RKO (cell line): ENCODE data around the gene BTBD9.
"Not testable (repeated sequence)": the region's sequence is repeated elsewhere in the genome, so short reads cannot be mapped to it uniquely, and the experiment has no call there.

ENCODE experiments used
- DNase-seq: peaks from one replicate; pipeline ENCODE4 v3.0.0-alpha.2; 2016; ENCODE audit warnings: low spot score

Gene BTBD9

DNA sequence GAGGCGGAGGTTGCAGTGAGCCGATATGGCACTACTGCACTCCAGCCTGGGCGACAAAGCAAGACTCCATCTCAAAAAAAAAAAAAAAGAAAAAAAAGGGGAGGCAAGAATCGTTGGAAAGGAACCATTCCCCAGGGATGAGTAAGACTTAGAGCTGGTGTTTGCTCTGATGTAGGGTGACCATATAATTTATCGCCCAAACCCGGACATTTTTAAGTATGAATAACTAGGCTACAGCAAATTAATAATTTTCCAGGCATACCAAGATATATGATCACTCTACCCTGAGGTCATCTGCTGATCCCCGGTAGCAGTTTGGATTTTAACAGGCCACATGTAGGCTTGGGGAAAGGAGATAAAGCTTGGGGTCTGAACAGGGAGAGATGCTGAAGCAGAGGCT lies 260.9 kb downstream of the BTBD9 start:
- peak; percentile 9 for DNase-seq

DNA sequence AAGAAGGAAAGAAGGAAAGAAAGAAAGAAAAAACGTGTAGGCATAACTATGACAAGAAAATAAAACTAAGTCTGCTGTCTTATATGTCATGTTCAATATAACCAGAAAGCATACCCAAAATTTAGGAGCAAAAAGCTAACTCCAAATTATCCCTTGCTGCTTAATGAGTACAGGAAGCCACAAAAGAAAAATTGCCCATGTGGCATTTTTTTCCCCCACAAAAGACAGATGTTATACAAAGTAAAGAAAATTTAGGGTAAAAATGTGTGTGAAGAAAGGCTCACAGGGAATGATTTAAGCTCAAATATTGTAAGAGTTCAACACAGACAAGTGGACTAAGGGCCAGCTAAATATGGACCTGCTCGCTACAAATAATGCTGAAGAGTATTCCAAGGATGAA lies 263.8 kb downstream of the BTBD9 start:
- no peak for DNase-seq

DNA sequence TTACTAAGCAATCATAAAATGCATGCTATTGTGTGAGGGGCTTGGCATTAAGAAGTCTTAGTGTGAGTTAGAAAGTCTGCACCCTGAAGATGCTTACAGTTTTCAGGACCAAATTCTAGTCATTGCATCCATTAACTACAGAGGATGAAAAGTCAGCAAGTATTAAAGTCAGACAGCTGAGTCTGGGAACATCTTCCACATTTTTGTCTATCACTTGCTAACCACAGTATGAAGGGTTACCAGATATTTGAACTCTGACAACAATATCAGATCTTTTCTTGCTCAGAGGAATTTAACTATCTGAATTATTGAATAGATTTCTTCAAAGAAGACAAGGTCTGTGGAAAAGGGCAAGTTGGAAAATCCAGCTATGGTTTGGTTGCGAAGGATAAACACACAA lies 264.4 kb downstream of the BTBD9 start:
- no peak for DNase-seq

DNA sequence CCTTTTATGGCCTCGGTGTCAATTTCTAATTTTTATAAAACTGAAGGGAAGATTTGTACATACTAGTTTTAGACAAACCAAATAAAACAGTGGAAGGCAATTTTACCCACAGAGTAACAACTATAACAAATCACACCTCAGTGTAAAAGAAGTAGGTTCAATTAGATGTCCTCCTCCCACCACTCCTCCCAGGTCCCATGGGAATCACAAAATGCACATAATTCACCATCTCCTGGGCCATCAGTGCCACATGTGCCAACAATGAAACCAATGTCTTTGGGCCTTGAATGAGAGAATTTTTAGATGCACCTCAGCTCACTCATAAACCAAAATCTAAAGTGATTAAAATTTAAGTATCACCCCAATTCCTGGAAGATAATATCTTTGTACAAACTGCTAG lies 267.8 kb downstream of the BTBD9 start:
- DNase-seq = no peak

DNA sequence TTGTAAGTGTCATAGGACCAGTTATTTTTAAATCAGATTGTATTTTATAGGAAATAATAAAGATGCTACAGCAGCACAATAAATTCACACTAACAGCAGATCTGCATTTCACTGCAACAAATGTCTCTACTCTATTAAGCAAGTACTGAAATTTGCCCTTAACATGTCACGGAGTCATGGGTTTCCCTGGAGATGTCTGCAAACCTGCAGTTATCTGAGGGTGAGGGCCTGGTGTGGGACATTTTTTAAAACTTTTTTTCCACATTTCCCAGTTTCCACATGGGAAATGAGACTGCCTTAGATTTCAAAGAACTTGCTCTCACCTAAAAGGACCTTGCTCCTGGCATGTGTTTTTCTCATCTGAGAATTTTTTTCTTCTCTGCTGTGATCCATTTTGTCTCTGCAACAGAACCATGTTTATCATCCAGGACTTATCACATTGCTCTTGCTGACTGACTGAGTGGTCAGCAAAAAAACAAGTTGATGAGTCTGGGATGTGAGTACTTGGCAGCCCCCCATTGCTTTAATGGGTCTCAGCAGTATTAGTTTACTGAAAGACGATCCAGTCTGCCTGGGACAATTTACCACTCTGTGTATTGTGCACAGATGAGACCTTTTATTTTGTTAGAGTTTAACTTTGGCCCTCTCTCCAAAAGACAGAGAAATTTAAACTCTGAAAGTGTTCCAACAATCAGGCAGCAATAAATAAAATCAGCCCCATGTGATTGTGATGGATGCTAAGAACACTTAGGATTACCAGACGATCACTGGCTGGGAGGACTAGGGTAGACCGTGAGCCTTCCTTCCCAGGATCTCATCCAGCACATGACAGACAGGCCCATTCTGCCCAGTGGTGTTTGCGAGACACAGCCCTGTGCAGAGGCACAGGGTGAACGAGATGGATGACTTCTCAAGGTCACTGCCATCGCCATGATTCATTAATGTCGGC lies 268.8 kb downstream of the BTBD9 start:
- DNase-seq = no peak

DNA sequence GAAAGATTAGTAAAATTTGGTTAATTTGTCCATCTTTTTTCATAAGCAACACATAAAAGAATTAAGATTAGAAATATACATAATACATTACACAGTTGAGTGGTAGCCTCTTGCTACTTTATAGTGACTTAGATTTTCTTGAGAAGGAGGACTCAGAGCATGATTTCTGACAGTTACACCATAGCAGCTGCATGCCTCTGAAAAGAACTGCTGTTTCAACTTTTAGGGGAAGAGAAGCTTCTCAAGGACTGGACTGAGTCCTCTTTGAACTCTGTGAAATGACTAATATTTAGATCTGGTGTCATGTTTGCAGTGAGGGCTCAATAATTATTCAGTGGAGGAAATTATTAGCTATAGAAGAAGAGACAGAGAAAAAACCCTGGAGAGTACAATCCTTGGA lies 272.5 kb downstream of the BTBD9 start:
- DNase-seq = no peak

DNA sequence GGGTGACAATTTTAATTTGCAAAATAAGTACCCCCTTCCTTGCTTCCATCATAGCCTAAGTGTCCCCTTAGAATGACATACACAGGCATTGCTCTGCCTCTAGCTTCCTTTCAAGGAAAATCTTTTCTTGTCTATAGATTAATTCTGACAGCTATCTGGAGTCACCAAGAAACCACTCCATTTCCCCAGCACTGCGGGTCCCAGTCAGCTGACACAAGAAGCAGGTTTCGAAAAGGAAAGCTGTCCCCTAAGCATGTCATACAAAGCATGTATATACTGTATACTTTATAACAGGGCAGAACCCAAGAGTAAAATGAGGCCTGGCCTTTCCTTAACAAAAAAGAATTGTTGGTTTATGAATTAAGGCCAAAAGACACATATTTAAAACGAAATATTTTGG lies 273.5 kb downstream of the BTBD9 start:
- DNase-seq = no peak

DNA sequence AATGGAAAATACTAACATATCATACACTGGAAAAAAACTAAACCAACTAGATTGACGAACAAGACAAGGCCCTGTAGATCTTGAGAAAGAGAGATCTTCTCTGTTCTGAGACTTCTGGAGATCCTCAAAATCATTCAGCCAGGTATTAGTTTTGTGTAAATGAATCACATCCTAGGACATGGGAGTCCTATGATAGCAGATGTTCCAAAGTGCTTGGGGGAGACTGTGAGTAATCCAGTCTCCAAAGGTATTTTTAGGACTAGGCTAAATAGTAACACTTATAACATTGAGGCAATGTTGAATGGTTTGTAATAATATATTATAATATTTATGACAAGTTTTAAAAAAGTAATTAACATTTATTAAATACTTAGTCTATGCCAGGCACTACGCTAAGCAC lies 275.0 kb downstream of the BTBD9 start:
- no peak for DNase-seq

DNA sequence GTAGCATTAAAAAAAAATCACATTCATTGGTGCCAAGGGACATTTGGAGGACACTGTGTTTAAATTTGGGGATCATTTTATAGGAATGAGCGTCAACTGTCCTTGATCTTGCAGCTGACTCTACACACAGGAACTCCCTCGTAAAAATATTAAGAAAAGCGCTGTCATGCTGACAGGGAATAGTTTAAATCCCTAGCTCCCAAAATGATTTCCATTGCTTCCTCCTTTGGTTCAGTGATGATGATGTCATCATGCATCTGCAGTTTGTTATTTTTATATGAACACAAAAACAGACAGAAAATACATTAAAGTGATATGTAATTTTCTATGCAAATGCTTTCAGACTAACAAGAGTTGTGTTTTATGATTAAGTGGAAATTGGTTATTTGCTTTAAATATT lies 275.6 kb downstream of the BTBD9 start:
- no peak for DNase-seq

DNA sequence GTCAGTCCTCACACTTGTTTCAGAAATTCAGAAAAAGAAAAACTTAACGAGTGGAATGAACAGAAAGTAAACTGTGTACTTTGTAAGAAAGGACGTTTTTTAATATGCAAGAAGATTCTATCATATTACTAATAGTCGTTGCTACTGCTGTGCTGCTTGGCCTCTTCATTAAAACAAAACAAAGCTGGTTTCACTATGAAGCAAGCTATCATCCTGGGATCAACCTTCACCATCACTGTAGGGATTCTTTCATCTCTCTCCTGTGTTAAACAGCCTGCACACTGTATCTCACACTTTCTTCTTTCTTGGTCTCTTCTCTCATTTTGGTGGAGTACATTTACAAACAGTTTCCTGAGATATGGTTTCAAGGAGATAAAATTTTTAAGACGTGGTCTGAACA lies 284.2 kb downstream of the BTBD9 start:
- no peak for DNase-seq

DNA sequence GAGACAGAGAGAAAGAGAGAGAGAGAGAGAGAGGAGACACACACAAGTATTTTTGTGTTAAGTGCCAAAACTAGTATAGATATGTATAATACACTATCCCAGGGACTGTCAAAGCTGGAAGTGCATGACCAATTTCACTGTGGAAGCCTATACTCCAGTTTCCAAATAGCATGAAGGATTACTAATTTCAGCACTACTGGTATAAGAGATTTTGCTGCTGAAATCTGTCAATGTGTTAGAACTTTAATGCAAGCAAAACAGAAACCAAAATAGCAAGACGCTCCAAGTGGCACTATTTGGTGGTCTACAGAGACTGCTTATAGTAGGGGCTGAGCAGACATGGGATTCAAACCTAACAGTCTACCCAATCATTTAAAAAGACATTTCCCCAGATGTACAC lies 284.8 kb downstream of the BTBD9 start:
- DNase-seq = no peak

DNA sequence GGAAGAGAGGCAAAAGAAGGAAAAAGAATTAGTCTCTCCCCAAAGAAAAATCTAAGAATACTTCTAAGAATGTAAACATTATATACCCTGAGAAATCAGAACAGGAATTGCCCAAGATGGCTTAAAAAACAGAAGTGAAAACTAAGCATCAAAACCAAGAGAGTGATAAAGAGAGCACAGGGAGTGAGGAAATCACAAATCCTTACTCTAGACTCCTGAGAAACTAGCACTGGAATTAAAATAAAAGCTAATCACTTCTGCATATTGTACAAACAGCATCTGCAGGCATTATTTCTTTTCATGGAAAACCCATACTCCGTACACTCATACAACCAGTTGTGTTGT lies 285.7 kb downstream of the BTBD9 start:
- DNase-seq = no peak

DNA sequence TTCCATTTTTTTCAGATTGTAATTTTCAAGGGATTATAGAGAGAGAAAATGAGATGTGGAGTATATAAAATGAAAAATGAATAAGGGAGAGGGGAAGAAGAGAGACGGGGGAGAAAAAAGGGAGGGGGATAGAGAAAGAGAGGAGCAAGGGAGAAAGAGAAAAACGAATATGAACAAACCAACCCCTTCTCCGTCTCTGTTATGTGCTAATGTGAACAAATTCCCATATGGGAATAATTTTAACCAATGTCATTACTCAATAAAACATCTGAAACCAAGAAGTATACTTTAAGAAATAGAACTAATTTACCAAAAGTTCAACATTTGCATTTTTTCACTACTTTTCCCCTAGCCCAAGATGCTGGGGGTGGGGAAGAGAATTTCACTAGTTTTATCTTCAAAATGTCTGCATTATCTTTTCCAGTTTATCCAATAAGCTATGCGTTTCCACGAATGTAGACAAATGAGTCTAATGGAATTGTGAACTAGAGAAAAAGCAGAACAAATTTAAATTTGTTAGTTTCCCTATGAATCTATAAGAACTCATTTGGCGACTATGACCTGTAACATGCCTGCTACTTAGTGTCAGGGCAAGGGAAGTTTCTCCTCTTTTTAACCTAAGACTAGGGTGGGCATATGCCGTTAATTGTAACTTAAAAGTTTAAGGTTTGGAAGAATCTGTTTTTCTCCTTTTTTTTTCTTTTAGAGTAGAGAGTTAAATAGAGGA lies 286.3 kb downstream of the BTBD9 start:
- DNase-seq = no peak

DNA sequence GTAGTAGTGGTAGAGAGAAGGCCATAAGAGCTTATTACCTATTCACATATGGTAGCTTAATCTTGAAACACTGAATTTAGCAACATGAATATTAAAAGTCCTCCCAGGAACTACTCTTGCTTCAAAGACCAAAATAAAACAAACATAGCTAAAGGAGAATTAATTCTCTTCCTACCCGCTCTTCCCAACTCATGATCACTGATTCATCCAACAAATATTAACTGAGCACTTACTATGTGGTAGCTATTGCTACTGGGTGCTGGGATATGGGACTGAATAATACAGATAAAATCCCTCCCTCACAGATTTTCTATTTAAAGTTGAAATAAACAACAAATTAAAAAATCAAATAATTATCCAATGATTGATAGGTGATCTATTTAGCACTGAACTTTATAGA lies 287.1 kb downstream of the BTBD9 start:
- DNase-seq = no peak

DNA sequence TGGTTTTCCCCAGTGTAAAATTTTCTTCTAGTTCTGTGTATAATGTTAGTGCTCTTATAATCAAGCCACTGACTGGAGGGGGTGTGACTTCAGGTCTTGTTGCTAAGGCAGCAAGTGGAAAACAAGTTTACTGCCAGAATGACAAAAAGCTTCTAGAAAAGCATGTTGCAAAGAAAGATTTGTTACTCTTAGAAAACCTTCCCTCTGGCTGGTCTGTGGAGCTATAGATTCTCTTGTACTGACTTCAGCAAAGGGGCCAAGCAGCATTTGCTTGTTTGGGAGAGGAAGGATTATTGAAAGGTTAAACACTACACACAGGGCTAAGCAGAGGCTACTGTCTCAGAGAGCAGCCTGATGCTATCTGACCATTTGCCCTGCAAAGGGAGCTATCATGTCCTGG lies 288.8 kb downstream of the BTBD9 start:
- DNase-seq = no peak

DNA sequence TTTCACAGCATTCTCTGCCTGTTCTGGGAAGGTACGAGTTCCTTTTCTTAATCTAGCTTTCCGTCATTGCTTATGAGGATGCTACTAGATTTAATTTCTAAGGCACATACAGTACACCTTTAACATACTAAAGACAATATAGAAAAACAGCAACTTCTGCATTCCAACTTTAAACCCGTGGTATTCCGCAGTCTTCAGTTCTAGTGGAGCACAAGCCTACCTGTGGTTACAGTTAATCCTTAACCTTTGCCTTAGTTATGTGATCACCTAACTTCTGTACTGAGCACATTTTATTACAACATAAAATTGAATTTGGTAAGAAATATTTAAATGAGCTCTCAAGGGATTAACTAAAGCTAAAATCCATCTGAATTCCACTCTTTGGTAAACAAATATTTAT lies 289.5 kb downstream of the BTBD9 start:
- no peak for DNase-seq

DNA sequence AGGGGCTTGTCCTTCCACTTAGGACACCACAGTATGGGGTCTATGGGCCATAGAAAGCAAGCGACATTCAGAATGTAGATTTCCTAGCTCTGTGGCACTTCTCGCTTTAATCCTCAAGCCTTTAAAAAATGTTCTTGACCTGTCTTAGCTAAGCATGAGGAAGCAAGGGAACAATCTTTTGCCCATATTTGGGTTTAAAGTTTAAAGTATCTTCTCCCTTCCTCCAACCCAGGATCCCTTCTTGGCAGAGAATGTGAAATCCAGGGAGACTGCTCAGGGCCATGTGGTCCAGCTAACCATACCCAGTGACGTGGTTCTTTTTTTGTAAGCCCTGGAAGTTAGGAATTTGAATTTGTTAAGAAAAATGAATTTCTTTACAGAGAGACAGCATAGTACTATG lies 289.9 kb downstream of the BTBD9 start:
- no peak for DNase-seq

DNA sequence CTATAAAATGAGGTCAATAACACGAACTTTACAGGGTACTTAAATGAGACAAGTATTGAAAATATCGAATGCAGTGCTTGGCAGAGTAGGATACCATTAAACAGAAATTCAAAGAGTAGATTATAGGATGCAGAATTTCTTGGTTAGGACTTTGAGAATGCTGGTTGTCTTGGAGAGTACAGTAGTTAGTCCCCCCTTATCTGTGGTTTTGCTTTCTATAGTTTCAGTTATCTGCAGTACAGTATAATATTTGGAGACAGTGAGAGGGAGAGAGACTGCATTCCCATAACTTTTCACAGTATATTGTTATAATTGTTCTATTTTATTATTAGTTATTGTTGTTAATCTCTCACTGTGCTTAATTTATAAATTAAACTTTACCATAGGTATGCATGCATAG lies 290.5 kb downstream of the BTBD9 start:
- no peak for DNase-seq

DNA sequence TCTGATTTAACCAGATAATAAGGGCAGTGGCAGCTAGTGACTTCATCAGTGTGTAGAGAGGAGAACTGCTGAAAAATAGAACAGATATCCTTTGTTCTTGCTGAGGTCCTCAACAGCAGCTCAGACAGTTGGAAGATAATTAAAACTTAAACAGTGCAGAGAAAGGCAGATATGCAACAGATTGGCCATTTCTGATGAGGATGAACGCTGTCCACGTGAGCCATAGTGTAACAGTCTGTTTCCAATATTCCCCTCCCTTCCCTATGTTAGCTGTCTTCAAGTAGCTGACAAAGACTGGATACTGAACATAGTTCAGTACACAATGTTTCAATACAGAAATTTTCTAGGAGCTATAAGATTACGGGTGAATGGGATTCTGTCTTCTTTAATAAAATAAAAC lies 291.4 kb downstream of the BTBD9 start:
- no peak for DNase-seq

DNA sequence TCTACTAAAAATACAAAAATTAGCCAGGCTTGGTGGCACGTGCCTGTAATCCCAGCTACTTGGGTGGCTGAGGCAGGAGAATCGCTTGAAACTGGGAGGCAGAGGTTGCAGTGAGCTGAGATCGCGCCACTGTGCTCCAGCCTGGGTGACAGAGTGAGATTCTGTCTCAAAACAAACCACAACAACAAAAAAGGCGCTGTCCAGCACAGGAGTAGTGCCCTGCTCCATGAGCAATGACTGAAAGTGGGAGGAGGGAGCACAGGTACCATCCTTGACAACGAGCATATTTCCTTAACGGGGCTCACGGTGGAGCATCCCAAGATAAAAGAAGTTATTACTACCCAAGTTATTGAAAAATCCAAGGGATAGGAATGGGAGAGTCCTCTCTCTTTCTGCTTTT lies 291.9 kb downstream of the BTBD9 start:
- not testable (repeated sequence) for DNase-seq

DNA sequence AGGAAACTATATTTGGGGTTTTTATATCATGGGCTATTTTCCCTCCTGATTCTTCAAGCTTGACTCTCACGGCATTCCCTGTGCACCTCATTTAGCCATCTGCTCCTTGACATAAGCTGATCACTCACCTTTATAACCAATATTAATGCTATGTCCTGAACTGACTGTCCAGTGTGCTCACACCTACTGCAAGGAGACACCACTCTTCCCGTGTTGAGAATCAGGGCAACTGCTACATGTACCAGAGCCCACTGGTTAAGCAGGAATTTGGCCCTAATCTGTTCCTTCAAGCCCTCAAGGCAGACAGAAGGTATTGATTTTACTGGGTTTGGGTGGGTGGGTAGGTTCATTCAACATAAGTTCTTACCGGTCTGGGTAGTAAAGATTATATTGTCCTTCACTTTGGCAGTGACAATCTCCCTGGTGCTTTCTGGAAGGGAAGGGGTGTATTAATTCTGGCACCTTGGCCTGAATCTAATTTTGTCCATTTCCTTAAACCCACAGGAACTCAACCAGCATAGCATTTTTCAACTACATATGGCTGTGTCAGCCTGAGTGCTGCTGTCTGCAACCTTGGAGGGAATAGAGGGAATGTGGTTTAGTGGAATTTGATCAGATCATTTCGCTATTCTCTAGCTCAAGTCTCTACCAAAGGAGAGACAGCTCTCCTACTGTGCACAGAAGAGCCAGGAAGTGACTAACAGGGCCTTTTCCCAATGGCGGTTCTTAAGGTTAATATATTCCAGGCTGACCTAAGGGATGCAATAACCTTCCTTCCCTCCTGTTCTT lies 293.2 kb downstream of the BTBD9 start:
- no peak for DNase-seq

DNA sequence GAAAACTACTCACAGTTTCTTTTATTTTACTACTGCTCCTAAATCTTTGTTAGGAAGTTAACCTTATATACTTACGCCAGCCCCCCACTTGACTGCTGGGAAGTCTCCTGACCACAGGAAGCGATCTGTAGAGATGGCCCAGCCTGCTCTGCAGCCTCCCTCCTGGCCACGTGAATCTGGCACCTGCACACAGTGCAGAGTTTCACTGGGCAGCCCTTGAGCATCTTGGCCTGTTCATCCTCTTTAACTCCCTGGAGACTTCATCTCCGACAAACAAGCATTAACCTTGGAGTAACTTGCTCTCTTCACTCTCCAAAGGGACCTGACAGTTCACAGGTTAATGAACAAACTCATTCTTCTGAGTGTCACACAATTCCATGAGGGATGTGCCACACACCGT lies 294.1 kb downstream of the BTBD9 start:
- no peak for DNase-seq

DNA sequence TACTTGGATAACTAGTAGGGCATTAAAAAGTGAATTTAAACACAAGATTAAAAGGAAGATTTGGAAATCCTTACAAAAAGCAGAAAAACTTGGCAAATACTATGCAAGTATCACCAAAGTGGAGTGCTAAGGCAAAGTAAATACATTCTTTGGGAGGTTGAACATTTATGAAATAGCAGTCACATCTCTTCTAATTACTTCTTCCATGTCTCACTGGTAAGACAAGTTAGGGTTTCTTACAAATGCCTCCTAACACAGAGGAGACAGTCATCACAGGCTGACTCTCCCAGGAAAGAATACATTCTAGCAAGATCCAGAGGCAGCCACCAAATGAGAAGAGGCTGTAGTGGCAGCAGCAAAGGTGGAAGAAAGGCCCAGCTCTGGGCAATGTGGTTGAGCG lies 298.2 kb downstream of the BTBD9 start:
- DNase-seq = no peak
